HG02884 (cell line): Measurements from ENCODE around the gene RAB3IL1.
"Not testable (repeated sequence)": the region's sequence is repeated elsewhere in the genome, so short reads cannot be mapped to it uniquely, and the experiment has no call there.

Experiments
- ATAC-seq: cut with Tn5 transposase; IDR thresholded peaks from one replicate; pipeline ENCODE4 v1.9.1; 2021; ENCODE audit warnings: mild to moderate bottlenecking, moderate library complexity; ENCODE audit not compliant: unreplicated experiment

RAB3IL1 gene

GRCh38 chr11:61953632-61954031 lies 36.3 kb upstream of the RAB3IL1 start:
- ATAC-seq: not testable (repeated sequence)

GRCh38 chr11:61952882-61953281 lies 35.5 kb upstream of the RAB3IL1 start:
- no peak for ATAC-seq

- ATAC-seq: no peak
Observed at GRCh38 chr11:61951484-61952135, 34.2 kb upstream of the RAB3IL1 start.

GRCh38 chr11:61950035-61950547 lies 32.7 kb upstream of the RAB3IL1 start, which contains the start of gene BEST1:
BEST1 (plus strand) TSS chr11:61950351; CDS start chr11:61951807, 1,456 bp downstream.
- no peak for ATAC-seq

GRCh38 chr11:61949169-61950034 lies 32.0 kb upstream of the RAB3IL1 start:
- no peak for ATAC-seq

GRCh38 chr11:61948505-61948904 lies 31.1 kb upstream of the RAB3IL1 start:
- ATAC-seq: no peak

GRCh38 chr11:61947486-61948210 lies 30.3 kb upstream of the RAB3IL1 start:
- no peak for ATAC-seq

- no peak for ATAC-seq
Observed at GRCh38 chr11:61946894-61947293, 29.5 kb upstream of the RAB3IL1 start.

- no peak for ATAC-seq
Observed at GRCh38 chr11:61945191-61945590, 27.8 kb upstream of the RAB3IL1 start.

- no peak for ATAC-seq
Observed at GRCh38 chr11:61940466-61940865, 23.1 kb upstream of the RAB3IL1 start.

GRCh38 chr11:61935861-61936260 lies 18.5 kb upstream of the RAB3IL1 start:
- no peak for ATAC-seq

- no peak for ATAC-seq
Observed at GRCh38 chr11:61930933-61931332, 13.6 kb upstream of the RAB3IL1 start.

- ATAC-seq: no peak
Observed at GRCh38 chr11:61928606-61929005, 11.2 kb upstream of the RAB3IL1 start.

- ATAC-seq: no peak
Observed at GRCh38 chr11:61927501-61927900, 10.1 kb upstream of the RAB3IL1 start.

- no peak for ATAC-seq
Observed at GRCh38 chr11:61926235-61926634, 8.9 kb upstream of the RAB3IL1 start.

- ATAC-seq: no peak
Observed at GRCh38 chr11:61925736-61926135, 8.4 kb upstream of the RAB3IL1 start.

GRCh38 chr11:61924064-61924455 lies 6.7 kb upstream of the RAB3IL1 start:
- no peak for ATAC-seq

- no peak for ATAC-seq
Observed at GRCh38 chr11:61923166-61924063, 6.0 kb upstream of the RAB3IL1 start.

GRCh38 chr11:61922539-61922938 lies 5.2 kb upstream of the RAB3IL1 start:
- ATAC-seq: no peak

GRCh38 chr11:61921446-61921845 lies 4.1 kb upstream of the RAB3IL1 start:
- no peak for ATAC-seq
